Measurements from ENCODE around the gene MYO16.

Gene MYO16

DNA sequence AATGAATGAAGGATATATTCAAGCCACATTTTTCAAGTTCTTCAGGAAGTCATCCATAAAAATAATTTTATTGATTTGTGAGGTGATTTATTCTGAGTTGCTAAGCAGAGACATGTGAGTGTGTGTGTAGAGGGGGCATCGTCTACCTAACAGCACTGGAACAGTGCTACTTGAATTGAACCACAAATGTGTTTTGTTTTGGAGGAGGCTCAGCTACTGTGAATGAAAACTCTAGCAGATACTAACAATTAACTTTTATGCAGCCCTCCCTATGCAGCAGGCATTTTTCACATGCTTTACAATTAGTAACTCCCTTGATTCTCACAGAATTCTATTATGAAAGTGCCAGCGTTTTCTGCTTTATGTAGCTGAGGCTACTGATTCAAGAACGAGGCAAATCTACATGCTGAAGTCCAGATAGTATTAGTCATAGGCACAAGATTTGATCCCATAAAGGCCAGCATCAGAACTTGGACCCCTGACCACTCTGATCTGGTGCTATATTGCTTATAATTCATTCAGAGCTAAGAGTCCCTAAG, 103.7 kb downstream of the MYO16 start:
- Histone ChIP-seq H3K4me1 (ENCODE audit: insufficient read depth, low read length, poor library complexity, severe bottlenecking) (no peaks in the 10 kb centered on the region), H3K9ac (ENCODE audit: low read depth, low read length, poor library complexity, severe bottlenecking) (no peak overlapping the region), H4K20me1 (ENCODE audit: insufficient read depth, low read length, poor library complexity, severe bottlenecking) (no peaks in the 10 kb centered on the region), H2AFZ (ENCODE audit: low read length) (no peak overlapping the region), H3K4me2 (ENCODE audit: low read depth, low read length, poor library complexity, severe bottlenecking) (no peak overlapping the region), H3K27me3 (ENCODE audit: insufficient read depth, low read length, poor library complexity, severe bottlenecking) (no peaks in the 10 kb centered on the region), H3K79me2 (ENCODE audit: insufficient read depth, low read length) (no peaks in the 10 kb centered on the region), H3K9me3 (ENCODE audit: insufficient read depth, low read depth, low read length) (no peaks in the 10 kb centered on the region), H3K4me3 (ENCODE audit: low read length, poor library complexity, severe bottlenecking) (no peak overlapping the region), H3K36me3 (ENCODE audit: insufficient read depth, low read length) (no peaks in the 10 kb centered on the region), H3K9me2 (replicated peaks; ENCODE audit: low read depth, low read length) (no peaks in the 10 kb centered on the region), H3F3A (ENCODE audit: low read depth) (no peaks in the 10 kb centered on the region)
- TF ChIP-seq, protein P1, sequence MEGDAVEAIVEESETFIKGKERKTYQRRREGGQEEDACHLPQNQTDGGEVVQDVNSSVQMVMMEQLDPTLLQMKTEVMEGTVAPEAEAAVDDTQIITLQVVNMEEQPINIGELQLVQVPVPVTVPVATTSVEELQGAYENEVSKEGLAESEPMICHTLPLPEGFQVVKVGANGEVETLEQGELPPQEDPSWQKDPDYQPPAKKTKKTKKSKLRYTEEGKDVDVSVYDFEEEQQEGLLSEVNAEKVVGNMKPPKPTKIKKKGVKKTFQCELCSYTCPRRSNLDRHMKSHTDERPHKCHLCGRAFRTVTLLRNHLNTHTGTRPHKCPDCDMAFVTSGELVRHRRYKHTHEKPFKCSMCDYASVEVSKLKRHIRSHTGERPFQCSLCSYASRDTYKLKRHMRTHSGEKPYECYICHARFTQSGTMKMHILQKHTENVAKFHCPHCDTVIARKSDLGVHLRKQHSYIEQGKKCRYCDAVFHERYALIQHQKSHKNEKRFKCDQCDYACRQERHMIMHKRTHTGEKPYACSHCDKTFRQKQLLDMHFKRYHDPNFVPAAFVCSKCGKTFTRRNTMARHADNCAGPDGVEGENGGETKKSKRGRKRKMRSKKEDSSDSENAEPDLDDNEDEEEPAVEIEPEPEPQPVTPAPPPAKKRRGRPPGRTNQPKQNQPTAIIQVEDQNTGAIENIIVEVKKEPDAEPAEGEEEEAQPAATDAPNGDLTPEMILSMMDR (conservative IDR thresholded peaks at IDR 0.05; ENCODE audit: low read length) = no peak
- TF ChIP-seq EZH2phosphoT487 (IDR thresholded peaks at IDR 0.05; ENCODE audit: borderline replicate concordance) = no peak

DNA sequence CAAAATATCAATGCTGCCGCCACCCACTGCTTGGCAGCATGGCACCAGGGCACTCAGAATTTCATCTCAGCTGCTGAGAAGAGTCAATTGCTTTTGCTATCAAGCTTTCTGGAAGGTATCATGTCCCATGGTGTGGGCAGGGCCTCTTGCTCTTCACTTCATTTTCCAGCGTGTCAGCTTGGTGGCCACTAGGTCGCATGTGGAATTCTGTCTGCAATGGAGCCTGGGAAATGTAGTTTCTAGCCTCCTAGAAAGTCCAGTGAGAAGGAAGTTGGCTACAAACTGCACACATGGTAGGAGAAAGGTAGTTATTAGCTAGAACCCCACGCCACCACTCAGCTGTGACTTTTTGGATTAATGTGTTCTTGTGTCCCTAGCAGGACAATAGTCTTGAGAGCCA, 105.3 kb downstream of the MYO16 start:
- H3K9ac ChIP-seq (ENCODE audit: low read depth, low read length, poor library complexity, severe bottlenecking) = no peak overlapping the region
- no peaks in the 10 kb centered on the region for H3K79me2 ChIP-seq (ENCODE audit: insufficient read depth, low read length)
- no peaks in the 10 kb centered on the region for H3K9me2 ChIP-seq (replicated peaks; ENCODE audit: low read depth, low read length)
- no peaks in the 10 kb centered on the region for H3K4me1 ChIP-seq (ENCODE audit: insufficient read depth, low read length, poor library complexity, severe bottlenecking)
- TF ChIP-seq, protein P1 (conservative IDR thresholded peaks at IDR 0.05; ENCODE audit: low read length) = no peak
- TF ChIP-seq EZH2phosphoT487 (IDR thresholded peaks at IDR 0.05; ENCODE audit: borderline replicate concordance) = no peak
- H2AFZ ChIP-seq (ENCODE audit: low read length) = no peak overlapping the region
- H4K20me1 ChIP-seq (ENCODE audit: insufficient read depth, low read length, poor library complexity, severe bottlenecking) = no peaks in the 10 kb centered on the region
- H3K4me3 ChIP-seq (ENCODE audit: low read length, poor library complexity, severe bottlenecking) = no peak overlapping the region
- no peaks in the 10 kb centered on the region for H3K27me3 ChIP-seq (ENCODE audit: insufficient read depth, low read length, poor library complexity, severe bottlenecking)
- no peak overlapping the region for H3K4me2 ChIP-seq (ENCODE audit: low read depth, low read length, poor library complexity, severe bottlenecking)
- no peaks in the 10 kb centered on the region for H3K36me3 ChIP-seq (ENCODE audit: insufficient read depth, low read length)
- no peaks in the 10 kb centered on the region for H3F3A ChIP-seq (ENCODE audit: low read depth)
- no peaks in the 10 kb centered on the region for H3K9me3 ChIP-seq (ENCODE audit: insufficient read depth, low read depth, low read length)

DNA sequence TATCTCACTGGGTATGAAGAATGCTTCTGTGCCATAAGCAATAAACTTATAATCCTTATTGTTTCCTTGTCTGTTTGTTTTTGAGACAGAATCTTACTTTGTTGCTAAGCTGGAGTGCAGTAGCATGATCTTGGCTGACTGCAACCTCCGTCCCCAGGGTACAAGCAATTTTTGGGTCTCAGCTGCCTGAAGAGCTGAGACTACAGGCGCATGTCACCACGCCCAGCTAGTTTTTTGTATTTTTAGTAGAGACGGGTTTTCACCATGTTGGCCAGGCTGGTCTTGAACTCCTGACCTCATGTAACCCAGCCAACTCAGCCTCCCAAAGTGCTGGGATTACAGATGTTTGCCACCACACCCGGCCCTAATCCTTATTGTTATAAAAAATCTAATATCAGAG, 112.5 kb downstream of the MYO16 start:
- H3K79me2 ChIP-seq (ENCODE audit: insufficient read depth, low read length) = no peaks in the 10 kb centered on the region
- no peak overlapping the region for H3K4me2 ChIP-seq (ENCODE audit: low read depth, low read length, poor library complexity, severe bottlenecking)
- no peaks in the 10 kb centered on the region for H3K9me2 ChIP-seq (replicated peaks; ENCODE audit: low read depth, low read length)
- no peak overlapping the region for H3K9ac ChIP-seq (ENCODE audit: low read depth, low read length, poor library complexity, severe bottlenecking)
- H4K20me1 ChIP-seq (ENCODE audit: insufficient read depth, low read length, poor library complexity, severe bottlenecking) = no peaks in the 10 kb centered on the region
- H3K36me3 ChIP-seq (ENCODE audit: insufficient read depth, low read length) = no peaks in the 10 kb centered on the region
- no peak overlapping the region for H3K4me3 ChIP-seq (ENCODE audit: low read length, poor library complexity, severe bottlenecking)
- no peaks in the 10 kb centered on the region for H3K9me3 ChIP-seq (ENCODE audit: insufficient read depth, low read depth, low read length)
- TF ChIP-seq, protein P1 (conservative IDR thresholded peaks at IDR 0.05; ENCODE audit: low read length) = no peak
- no peak for TF ChIP-seq EZH2phosphoT487 (IDR thresholded peaks at IDR 0.05; ENCODE audit: borderline replicate concordance)
- H3K27me3 ChIP-seq (ENCODE audit: insufficient read depth, low read length, poor library complexity, severe bottlenecking) = no peaks in the 10 kb centered on the region
- no peaks in the 10 kb centered on the region for H3F3A ChIP-seq (ENCODE audit: low read depth)
- no peak overlapping the region for H2AFZ ChIP-seq (ENCODE audit: low read length)
- no peaks in the 10 kb centered on the region for H3K4me1 ChIP-seq (ENCODE audit: insufficient read depth, low read length, poor library complexity, severe bottlenecking)
